HCT116 (cell line): Measurements from ENCODE around the gene RGS7. TPM values are rescaled to one million over a fixed set of nuclear protein-coding genes. Genes with fewer than 3 reads are reported as not detected.

ENCODE experiments used
- ATAC-seq: fragments of 200-7000 bp; cut with Tn5 transposase; 2 replicates; pipeline ENCODE4 v1.9.1; 2020; ENCODE audit warnings: mild to moderate bottlenecking, moderate library complexity
- BruUV-seq: library from RNA; stranded (reverse); fragments of 400-500 nt; replicated peaks from 2 replicates; lab custom pipeline; 2021; lab: Mats Ljungman, UMichigan
- CTCF ChIA-PET: fragments of 300-600 bp; sonication (Branson Sonifier 250); formaldehyde crosslinking; loops from one replicate; lab custom pipeline; 2021; ENCODE audit warnings: antibody characterized with exemption; lab: Charles Lee
- POLR2A ChIA-PET: fragments of 300-600, 350-600 bp; sonication (Branson Sonifier 250); formaldehyde crosslinking; loops from one replicate; lab custom pipeline; 2021; ENCODE audit warnings: antibody characterized with exemption; lab: Charles Lee
- RAD21 ChIA-PET, 2 experiments: fragments of 300-600 bp; sonication (Branson Sonifier 250); formaldehyde crosslinking; loops; one replicate each; lab custom pipeline; 2023; ENCODE audit warnings: low total read pairs in 2 of 2; ENCODE audit not compliant: uncharacterized antibody in 2 of 2, unreplicated experiment in 2 of 2, low non-redundant PET in 1 of 2; lab: Charles Lee
- DNase-seq: peaks from one replicate; pipeline ENCODE4 v3.0.0-alpha.2; 2010; ENCODE audit warnings: low read depth, low spot score
- H2AFZ ChIP-seq: fragments of 200-600 bp; shearing (Covaris generic), sonication (generic); 2 replicates; pipeline ENCODE4 v1.6.1; 2017; ENCODE audit warnings: low read depth, mixed run types, mixed read lengths, antibody characterized with exemption, low read length; ENCODE audit not compliant: poor library complexity, severe bottlenecking
- H3K27ac ChIP-seq: 2 replicates; pipeline ENCODE4 v1.5.1; 2012; ENCODE audit warnings: low read depth, low read length
- H3K27me3 ChIP-seq: fragments of 200-600 bp; sonication (generic); 2 replicates; pipeline ENCODE4 v1.6.1; 2016; ENCODE audit warnings: mixed run types, low read length, mixed read lengths; ENCODE audit not compliant: insufficient read depth
- H3K36me3 ChIP-seq, 2 experiments: fragments of 200-500 bp in 1 of 2; fragments of 200-600 bp in 1 of 2; sonication (Bioruptor generic) in 1 of 2; sonication (generic) in 1 of 2; 2 replicates each; pipeline versions ENCODE4 v1.5.1 to v1.6.1; 2014 to 2016; ENCODE audit warnings: low read length in 2 of 2, inconsistent platforms in 1 of 2, mixed read lengths in 1 of 2, mixed run types in 1 of 2; ENCODE audit not compliant: insufficient read depth in 2 of 2, control insufficient read depth in 1 of 2
- H3K4me1 ChIP-seq, 2 experiments: fragments of 200-600 bp in 1 of 2; sonication (generic) in 1 of 2; 2 replicates each; pipeline versions ENCODE4 v1.5.1 to v1.6.1; 2012 to 2017; ENCODE audit warnings: low read length in 2 of 2, inconsistent platforms in 1 of 2, mild to moderate bottlenecking in 1 of 2, mixed read lengths in 1 of 2, mixed run types in 1 of 2, moderate library complexity in 1 of 2; ENCODE audit not compliant: insufficient read depth in 2 of 2, control insufficient read depth in 1 of 2
- H3K4me2 ChIP-seq: fragments of 200-600 bp; sonication (generic); 2 replicates; pipeline ENCODE4 v1.6.1; 2017; ENCODE audit warnings: mixed run types, low read length, mixed read lengths
- H3K4me3 ChIP-seq, 2 experiments: fragments of 200-600 bp in 1 of 2; sonication (generic) in 1 of 2; replicated peaks in 1 of 2; 2 replicates each; pipeline ENCODE4 v1.5.1; 2011 to 2016; ENCODE audit warnings: low read length in 2 of 2, control low read depth in 1 of 2, low read depth in 1 of 2, mild to moderate bottlenecking in 1 of 2, mixed read lengths in 1 of 2, mixed run types in 1 of 2
- H3K79me2 ChIP-seq: fragments of 200-600 bp; sonication (generic); 2 replicates; pipeline ENCODE4 v1.6.1; 2017; ENCODE audit warnings: mild to moderate bottlenecking, mixed run types, low read length, moderate library complexity, mixed read lengths; ENCODE audit not compliant: insufficient read depth
- H3K9ac ChIP-seq: fragments of 200-600 bp; sonication (generic); 2 replicates; pipeline ENCODE4 v1.6.1; 2016; ENCODE audit warnings: low read length, mixed read lengths
- H3K9me2 ChIP-seq: fragments of 200-600 bp; sonication (generic), shearing (Covaris generic); 2 replicates; pipeline ENCODE4 v1.6.1; 2017; ENCODE audit warnings: mixed run types, mild to moderate bottlenecking, moderate library complexity; ENCODE audit not compliant: insufficient read depth
- H3K9me3 ChIP-seq, 2 experiments: fragments of 200-500 bp in 1 of 2; fragments of 200-600 bp in 1 of 2; sonication (Bioruptor generic) in 1 of 2; sonication (generic) in 1 of 2; 2 replicates each; pipeline ENCODE4 v1.6.1; 2014 to 2017; ENCODE audit warnings: low read length in 2 of 2, mixed read lengths in 2 of 2, inconsistent platforms in 1 of 2, low read depth in 1 of 2, mild to moderate bottlenecking in 1 of 2, mixed run types in 1 of 2, moderate library complexity in 1 of 2; ENCODE audit not compliant: control insufficient read depth in 1 of 2, insufficient read depth in 1 of 2
- H4K20me1 ChIP-seq: fragments of 200-600 bp; sonication (generic), shearing (Covaris generic); 2 replicates; pipeline ENCODE4 v1.6.1; 2017; ENCODE audit warnings: mixed run types, mild to moderate bottlenecking, moderate library complexity; ENCODE audit not compliant: insufficient read depth
- ATF3 ChIP-seq: IDR thresholded peaks from 2 replicates; pipeline ENCODE4 v1.6.1; 2012
- CEBPB ChIP-seq: IDR thresholded peaks from 2 replicates; pipeline ENCODE4 v1.6.1; 2012; ENCODE audit warnings: low read depth
- EGR1 ChIP-seq: IDR thresholded peaks from 2 replicates; pipeline ENCODE4 v1.6.1; 2012; ENCODE audit warnings: low read depth
- EZH2phosphoT487 ChIP-seq: fragments of 200-600 bp; IDR thresholded peaks from 2 replicates; pipeline ENCODE4 v1.6.1; 2018; ENCODE audit warnings: antibody characterized with exemption, borderline replicate concordance
- FOSL1 ChIP-seq: IDR thresholded peaks from 2 replicates; pipeline ENCODE4 v1.6.1; 2012; ENCODE audit warnings: low read depth
- JUND ChIP-seq: IDR thresholded peaks from 2 replicates; pipeline ENCODE4 v1.6.1; 2012
- POLR2A ChIP-seq: IDR thresholded peaks from 2 replicates; pipeline ENCODE4 v1.7.0; 2011; ENCODE audit warnings: borderline replicate concordance; ENCODE audit not compliant: insufficient read depth, insufficient read length; ENCODE audit errors: extremely low read depth
- RAD21 ChIP-seq: IDR thresholded peaks from 2 replicates; pipeline ENCODE4 v1.6.1; 2012; ENCODE audit warnings: low read depth, mild to moderate bottlenecking
- SIN3A ChIP-seq: IDR thresholded peaks from 2 replicates; pipeline ENCODE4 v1.6.1; 2012; ENCODE audit warnings: low read depth
- SRF ChIP-seq: IDR thresholded peaks from 2 replicates; pipeline ENCODE4 v1.6.1; 2012; ENCODE audit warnings: low read depth
- intact Hi-C: fragments of 100-400 bp; cut with micrococcal nuclease; formaldehyde crosslinking; loops from 2 replicates; pipeline ENCODE4 v1.10.0; 2022
- total RNA-seq: library from RNA; stranded (reverse); gene quantifications from one replicate; pipeline ENCODE4 v1.2.1, GENCODE V29; 2021; ENCODE audit not compliant: unreplicated experiment
- TF ChIP-seq, protein P1 (sequence below): IDR thresholded peaks from 2 replicates; pipeline ENCODE4 v1.6.1; 2012; ENCODE audit warnings: low read depth

The RGS7 gene
- total RNA-seq, 1 experiment from 2014 or later: not detected

DNA sequence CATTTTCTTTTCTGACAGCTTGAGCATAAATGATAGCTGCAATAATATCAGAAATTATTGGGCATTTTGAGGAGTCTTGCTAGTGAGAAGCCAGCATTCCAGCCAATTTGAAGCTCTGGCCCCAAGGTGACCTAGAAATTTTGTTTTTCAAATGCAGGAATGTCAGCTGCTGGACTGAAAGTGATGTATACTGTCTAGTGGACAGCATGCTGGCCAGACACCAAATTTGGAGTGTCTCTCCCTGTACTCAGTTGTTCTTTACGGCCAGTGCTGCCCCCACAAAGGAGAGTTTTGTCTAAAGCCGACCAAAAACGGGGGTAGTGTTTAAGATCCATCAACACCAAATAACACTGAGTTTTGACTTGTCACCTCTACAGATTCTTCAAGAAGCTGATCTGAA lies 5.2 kb downstream of the RGS7 start:
- no peaks in the 10 kb centered on the region for H3K79me2 ChIP-seq
- CTCF ChIA-PET: no interaction called here
- RAD21 ChIA-PET: no interaction called here
- no peak for TF ChIP-seq EGR1
- TF ChIP-seq EZH2phosphoT487: no peak
- TF ChIP-seq SRF: no peak
- TF ChIP-seq, protein P1, sequence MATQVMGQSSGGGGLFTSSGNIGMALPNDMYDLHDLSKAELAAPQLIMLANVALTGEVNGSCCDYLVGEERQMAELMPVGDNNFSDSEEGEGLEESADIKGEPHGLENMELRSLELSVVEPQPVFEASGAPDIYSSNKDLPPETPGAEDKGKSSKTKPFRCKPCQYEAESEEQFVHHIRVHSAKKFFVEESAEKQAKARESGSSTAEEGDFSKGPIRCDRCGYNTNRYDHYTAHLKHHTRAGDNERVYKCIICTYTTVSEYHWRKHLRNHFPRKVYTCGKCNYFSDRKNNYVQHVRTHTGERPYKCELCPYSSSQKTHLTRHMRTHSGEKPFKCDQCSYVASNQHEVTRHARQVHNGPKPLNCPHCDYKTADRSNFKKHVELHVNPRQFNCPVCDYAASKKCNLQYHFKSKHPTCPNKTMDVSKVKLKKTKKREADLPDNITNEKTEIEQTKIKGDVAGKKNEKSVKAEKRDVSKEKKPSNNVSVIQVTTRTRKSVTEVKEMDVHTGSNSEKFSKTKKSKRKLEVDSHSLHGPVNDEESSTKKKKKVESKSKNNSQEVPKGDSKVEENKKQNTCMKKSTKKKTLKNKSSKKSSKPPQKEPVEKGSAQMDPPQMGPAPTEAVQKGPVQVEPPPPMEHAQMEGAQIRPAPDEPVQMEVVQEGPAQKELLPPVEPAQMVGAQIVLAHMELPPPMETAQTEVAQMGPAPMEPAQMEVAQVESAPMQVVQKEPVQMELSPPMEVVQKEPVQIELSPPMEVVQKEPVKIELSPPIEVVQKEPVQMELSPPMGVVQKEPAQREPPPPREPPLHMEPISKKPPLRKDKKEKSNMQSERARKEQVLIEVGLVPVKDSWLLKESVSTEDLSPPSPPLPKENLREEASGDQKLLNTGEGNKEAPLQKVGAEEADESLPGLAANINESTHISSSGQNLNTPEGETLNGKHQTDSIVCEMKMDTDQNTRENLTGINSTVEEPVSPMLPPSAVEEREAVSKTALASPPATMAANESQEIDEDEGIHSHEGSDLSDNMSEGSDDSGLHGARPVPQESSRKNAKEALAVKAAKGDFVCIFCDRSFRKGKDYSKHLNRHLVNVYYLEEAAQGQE: no peak
- TF ChIP-seq CEBPB: no peak
- no peak for TF ChIP-seq RAD21
- no peak for TF ChIP-seq POLR2A
- TF ChIP-seq ATF3: no peak
- TF ChIP-seq JUND: no peak
- TF ChIP-seq FOSL1: no peak
- no peak for TF ChIP-seq SIN3A
- H3K36me3 ChIP-seq: no peaks in the 10 kb centered on the region
- intact Hi-C loops: no loop called here
- H3K27me3 ChIP-seq: peaks cover 9% of the 10 kb centered on the region; the same call in 1 of the 2 replicates
- H3K9ac ChIP-seq: no peak overlapping the region
- DNase-seq (no peak), ATAC-seq (no peak)
- no peak overlapping the region for H3K4me3 ChIP-seq
- H2AFZ ChIP-seq: no peak overlapping the region
- H3K9me3 ChIP-seq: no peaks in the 10 kb centered on the region
- H3K4me2 ChIP-seq: no peak overlapping the region
- no peaks in the 10 kb centered on the region for H3K4me1 ChIP-seq
- no TSS peak for BruUV-seq
- H3K9me2 ChIP-seq: no peaks in the 10 kb centered on the region
- H4K20me1 ChIP-seq: no peaks in the 10 kb centered on the region; the same call in 1 of the 2 replicates
- H3K27ac ChIP-seq: no peak overlapping the region
- POLR2A ChIA-PET: no interaction called here
